Measurements from ENCODE around the gene DHRS11.
A peak's percentile ranks its signal among the peaks of the same experiment; 100 is the strongest.

The DHRS11 gene

DNA sequence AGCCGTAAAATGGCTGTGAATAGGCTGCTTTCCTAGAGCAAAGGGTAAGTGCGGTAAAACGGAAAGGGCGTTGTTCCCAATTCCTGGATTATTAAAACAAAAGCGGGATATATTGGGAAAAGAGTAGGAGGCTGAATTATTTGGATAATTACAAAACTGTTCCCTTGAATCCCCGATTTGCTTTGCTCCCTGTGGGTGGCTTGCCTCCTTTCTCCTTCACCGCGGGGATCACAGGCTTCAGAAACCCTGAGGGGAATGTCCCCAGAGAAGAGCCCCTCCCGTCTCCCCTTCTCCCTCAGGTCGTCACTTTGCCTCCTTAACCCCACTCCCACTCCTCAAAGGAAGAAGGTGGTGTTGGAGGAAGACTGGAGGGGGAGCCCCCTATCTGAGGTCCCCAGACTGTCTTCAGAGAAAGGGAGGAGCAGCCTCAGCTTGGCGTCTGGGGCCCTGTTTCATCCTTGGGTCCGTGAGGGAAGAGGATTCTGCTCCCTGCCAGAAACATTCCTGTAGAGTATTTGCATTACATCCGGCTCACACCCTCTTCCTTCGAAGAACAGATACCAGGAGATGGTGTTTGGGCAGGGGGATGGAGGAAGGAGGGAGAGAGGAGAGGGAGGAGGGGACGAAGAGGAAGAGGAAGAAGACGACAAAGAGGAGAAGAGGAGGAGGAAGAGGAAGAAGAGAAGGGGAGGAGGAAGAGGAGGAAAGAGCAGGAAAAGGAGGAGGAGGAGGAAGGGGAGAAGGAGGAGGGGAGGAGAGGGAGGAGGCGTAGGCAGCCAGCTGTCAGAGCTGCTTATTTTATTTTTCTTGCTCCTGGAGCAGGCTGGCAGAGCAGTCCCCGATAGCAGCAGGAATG, 41.5 kb downstream of the DHRS11 start:
- Histone ChIP-seq H3K4me1 (ENCODE audit: control extremely low read depth in 1 of 4, control insufficient read depth in 4 of 4, insufficient read depth in 4 of 4, low read length in 3 of 4) (no peaks in the 10 kb centered on the region), H3K4me3 (ENCODE audit: control insufficient read depth in 1 of 7, extremely low read depth in 1 of 7, insufficient read depth in 4 of 7, low read depth in 2 of 7, low read length in 6 of 7) (no peak overlapping the region), H3K9me3 (ENCODE audit: control extremely low read depth in 1 of 5, control insufficient read depth in 4 of 5, insufficient read depth in 2 of 5, low read depth in 1 of 5, low read length in 4 of 5) (no peaks in the 10 kb centered on the region), H3K36me3 (ENCODE audit: control insufficient read depth in 4 of 4, insufficient read depth in 4 of 4, low read length in 3 of 4) (no peaks in the 10 kb centered on the region), H3K27ac (ENCODE audit: insufficient read depth in 1 of 2, low read depth in 1 of 2, low read length in 2 of 2, poor library complexity in 1 of 2, severe bottlenecking in 2 of 2) (no peak overlapping the region), H3K27me3 (replicated peaks in 2 of 5; ENCODE audit: control insufficient read depth in 4 of 5, insufficient read depth in 5 of 5, low read length in 4 of 5) (peaks cover 0 to 21% (median 10%) of the 10 kb centered on the region in 5 experiments)
- WGBS (ENCODE audit: insufficient coverage), result 73% methylated on average over 14 of the region's 18 CpGs
- POLR2A ChIA-PET, result no interaction called here
- DNase-seq, result no peak
- CTCF ChIA-PET, result interaction anchor here (0.7 to 1.6 kb wide), 4 partner anchors 9 to 740 kb away, joined by 3 to 6 read pairs (median 4); no protein-coding TSS in a partner anchor

DNA sequence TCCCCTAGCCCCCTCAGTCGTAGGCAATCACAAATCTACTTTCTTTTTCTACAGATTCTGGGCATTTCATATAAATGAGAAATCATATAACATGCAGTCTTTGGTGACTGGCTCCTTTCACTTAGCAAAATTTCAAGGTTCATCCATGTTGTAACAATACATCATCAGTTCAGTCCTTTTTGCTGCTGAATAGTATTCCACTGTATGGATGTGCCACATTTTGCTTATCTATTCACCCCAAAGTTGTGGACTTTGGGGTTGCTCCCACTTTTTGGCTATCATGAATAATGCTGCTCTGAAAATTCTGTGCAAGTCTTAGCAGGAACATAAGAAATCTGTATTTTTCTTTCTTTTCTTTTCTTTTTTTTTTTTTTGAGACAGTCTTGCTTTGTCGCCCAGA, 48.7 kb downstream of the DHRS11 start:
- peaks cover 0 to 21% (median 14%) of the 10 kb centered on the region in 4 experiments for H3K4me1 ChIP-seq (ENCODE audit: control extremely low read depth in 1 of 4, control insufficient read depth in 4 of 4, insufficient read depth in 4 of 4, low read length in 3 of 4)
- CTCF ChIA-PET, result no interaction called here
- H3K9me3 ChIP-seq (ENCODE audit: control extremely low read depth in 1 of 5, control insufficient read depth in 4 of 5, insufficient read depth in 2 of 5, low read depth in 1 of 5, low read length in 4 of 5), result peaks cover 0 to 4% (median 0%) of the 10 kb centered on the region in 5 experiments
- DNase-seq, result no peak
- no peak overlapping the region for H3K27ac ChIP-seq (ENCODE audit: insufficient read depth in 1 of 2, low read depth in 1 of 2, low read length in 2 of 2, poor library complexity in 1 of 2, severe bottlenecking in 2 of 2)
- POLR2A ChIA-PET, result no interaction called here
- H3K4me3 ChIP-seq (ENCODE audit: control insufficient read depth in 1 of 7, extremely low read depth in 1 of 7, insufficient read depth in 4 of 7, low read depth in 2 of 7, low read length in 6 of 7), result no peak overlapping the region
- WGBS (ENCODE audit: insufficient coverage), result 100% methylated on average over 1 of the region's 2 CpGs
- H3K36me3 ChIP-seq (ENCODE audit: control insufficient read depth in 4 of 4, insufficient read depth in 4 of 4, low read length in 3 of 4), result no peaks in the 10 kb centered on the region
- H3K27me3 ChIP-seq (replicated peaks in 2 of 5; ENCODE audit: control insufficient read depth in 4 of 5, insufficient read depth in 5 of 5, low read length in 4 of 5), result peaks cover 12 to 64% (median 32%) of the 10 kb centered on the region in 5 experiments

DNA sequence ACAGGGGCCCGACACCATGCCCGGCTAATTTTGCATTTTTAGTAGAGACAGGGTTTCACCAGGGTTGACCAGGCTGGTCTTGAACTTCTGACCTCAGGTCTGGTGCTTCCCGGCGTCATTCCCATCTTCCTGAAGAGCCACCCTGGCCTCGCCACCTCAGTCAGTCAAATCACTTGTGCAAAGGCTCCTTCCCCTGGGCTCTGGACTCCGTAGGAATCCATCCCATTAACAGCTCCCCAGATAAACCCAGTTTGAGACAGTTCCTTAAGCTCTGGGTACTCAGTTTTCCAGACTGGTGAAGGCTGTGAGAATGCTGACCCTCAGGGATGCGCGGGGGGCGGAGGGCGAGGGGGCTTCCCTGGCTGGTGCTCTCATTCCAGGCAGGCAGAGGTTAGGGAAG, 49.2 kb downstream of the DHRS11 start:
- peaks cover 12 to 64% (median 35%) of the 10 kb centered on the region in 5 experiments for H3K27me3 ChIP-seq (replicated peaks in 2 of 5; ENCODE audit: control insufficient read depth in 4 of 5, insufficient read depth in 5 of 5, low read length in 4 of 5)

DNA sequence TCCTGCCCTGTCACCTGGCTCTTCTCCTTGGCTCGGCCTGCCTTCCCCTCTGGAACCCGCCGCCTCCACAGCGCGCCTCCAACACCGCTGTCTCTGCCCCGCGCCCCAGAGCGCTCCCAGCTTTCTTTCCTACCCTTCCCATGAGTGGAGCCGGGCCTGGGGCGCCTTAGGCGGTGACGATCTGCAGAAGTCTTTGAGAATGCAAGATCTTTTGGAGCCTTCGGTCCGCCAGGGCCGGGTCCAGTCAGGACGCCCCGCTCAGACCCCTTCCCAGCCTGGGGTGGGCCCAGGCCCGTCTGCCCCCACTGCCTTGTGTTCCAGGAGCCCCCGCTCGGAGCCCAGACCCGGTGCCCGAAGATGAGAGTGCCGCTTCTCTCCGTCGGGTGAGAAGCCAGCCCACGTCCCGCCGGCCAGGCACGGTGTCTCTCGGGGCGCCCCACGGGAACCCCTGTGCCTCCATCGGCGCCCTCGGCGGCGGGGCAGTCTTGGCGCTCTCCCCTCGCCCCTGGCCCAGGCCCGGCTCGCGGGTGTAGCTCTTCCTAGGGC, 49.7 kb downstream of the DHRS11 start:
- ChIA-PET CTCF (no interaction called here), POLR2A (no interaction called here)
- H3K9me3 ChIP-seq (ENCODE audit: control extremely low read depth in 1 of 5, control insufficient read depth in 4 of 5, insufficient read depth in 2 of 5, low read depth in 1 of 5, low read length in 4 of 5), result peaks cover 0 to 4% (median 0%) of the 10 kb centered on the region in 5 experiments
- H3K27ac ChIP-seq (ENCODE audit: insufficient read depth in 1 of 2, low read depth in 1 of 2, low read length in 2 of 2, poor library complexity in 1 of 2, severe bottlenecking in 2 of 2), result no peak overlapping the region
- DNase-seq, result no peak
- peak overlapping the region in 5 of 7 experiments; percentile 15 to 68 (median 54) for H3K4me3 ChIP-seq (ENCODE audit: control insufficient read depth in 1 of 7, extremely low read depth in 1 of 7, insufficient read depth in 4 of 7, low read depth in 2 of 7, low read length in 6 of 7)
- 5% methylated on average over 43 of the region's 43 CpGs for WGBS (ENCODE audit: insufficient coverage)
- peaks cover 0 to 21% (median 14%) of the 10 kb centered on the region in 4 experiments for H3K4me1 ChIP-seq (ENCODE audit: control extremely low read depth in 1 of 4, control insufficient read depth in 4 of 4, insufficient read depth in 4 of 4, low read length in 3 of 4)
- H3K27me3 ChIP-seq (replicated peaks in 2 of 5; ENCODE audit: control insufficient read depth in 4 of 5, insufficient read depth in 5 of 5, low read length in 4 of 5), result peaks cover 12 to 66% (median 36%) of the 10 kb centered on the region in 5 experiments
- H3K36me3 ChIP-seq (ENCODE audit: control insufficient read depth in 4 of 4, insufficient read depth in 4 of 4, low read length in 3 of 4), result no peaks in the 10 kb centered on the region

More for the DNA sequence above, 49.2 kb downstream of the DHRS11 start:
- no peak for DNase-seq
- ChIA-PET CTCF (no interaction called here), POLR2A (no interaction called here)
- no peak overlapping the region for H3K27ac ChIP-seq (ENCODE audit: insufficient read depth in 1 of 2, low read depth in 1 of 2, low read length in 2 of 2, poor library complexity in 1 of 2, severe bottlenecking in 2 of 2)
- H3K4me3 ChIP-seq (ENCODE audit: control insufficient read depth in 1 of 7, extremely low read depth in 1 of 7, insufficient read depth in 4 of 7, low read depth in 2 of 7, low read length in 6 of 7), result no peak overlapping the region
- no peaks in the 10 kb centered on the region for H3K36me3 ChIP-seq (ENCODE audit: control insufficient read depth in 4 of 4, insufficient read depth in 4 of 4, low read length in 3 of 4)
- 60% methylated on average over 9 of the region's 10 CpGs for WGBS (ENCODE audit: insufficient coverage)
- peaks cover 0 to 4% (median 0%) of the 10 kb centered on the region in 5 experiments for H3K9me3 ChIP-seq (ENCODE audit: control extremely low read depth in 1 of 5, control insufficient read depth in 4 of 5, insufficient read depth in 2 of 5, low read depth in 1 of 5, low read length in 4 of 5)
- H3K4me1 ChIP-seq (ENCODE audit: control extremely low read depth in 1 of 4, control insufficient read depth in 4 of 4, insufficient read depth in 4 of 4, low read length in 3 of 4), result peaks cover 0 to 21% (median 14%) of the 10 kb centered on the region in 4 experiments

DNA sequence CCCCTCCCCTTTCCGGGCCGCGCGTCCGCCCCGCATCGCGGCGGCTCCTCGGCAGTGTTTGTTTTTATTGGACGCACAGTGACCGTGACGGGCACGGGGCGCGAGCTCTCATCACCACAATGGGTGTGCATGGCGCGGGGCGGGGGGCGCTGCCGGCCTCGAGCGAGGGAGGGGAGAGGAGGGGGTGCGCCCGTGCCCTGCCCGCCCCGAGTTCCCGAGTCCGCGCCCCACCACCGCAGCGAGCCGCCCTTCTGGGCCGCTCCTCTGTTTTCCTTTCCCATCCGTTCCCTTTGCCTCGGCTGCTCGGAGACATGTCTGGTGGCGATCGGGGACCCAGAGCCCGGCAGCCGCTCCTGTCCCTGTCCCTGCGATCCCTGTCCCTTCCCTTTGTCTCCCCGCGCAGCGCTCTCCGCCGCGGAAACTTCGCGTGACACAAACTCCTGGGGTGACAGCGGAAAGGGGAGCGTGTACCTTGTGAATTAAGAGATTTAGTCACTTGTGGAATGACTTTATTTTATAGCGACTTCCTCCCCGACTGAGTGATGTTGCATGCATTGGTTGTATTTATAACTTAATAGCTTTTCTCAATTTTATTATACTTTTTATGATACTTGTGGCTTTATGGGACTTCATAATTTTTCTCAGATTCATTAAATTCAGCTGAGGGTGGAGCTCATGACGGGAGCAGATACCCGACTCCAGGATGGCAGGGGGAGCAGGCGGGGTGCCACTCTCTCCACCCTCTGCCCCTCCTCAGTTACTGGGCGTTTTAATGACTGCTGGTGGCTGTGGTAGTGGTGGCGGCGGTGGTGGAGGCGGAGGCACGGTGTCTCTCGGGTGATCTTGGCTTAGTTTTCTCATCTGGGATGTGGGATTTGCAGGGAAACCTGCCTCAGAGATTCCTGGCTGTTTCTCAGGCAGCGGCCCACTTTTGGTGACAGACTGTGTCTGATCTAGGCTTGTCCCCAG, 50.5 kb downstream of the DHRS11 start:
- CTCF ChIA-PET, result interaction anchor here (1.0 kb wide), 1 partner anchor 63 kb away, joined by 3 read pairs; no protein-coding TSS in a partner anchor
- Histone ChIP-seq H3K36me3 (ENCODE audit: control insufficient read depth in 4 of 4, insufficient read depth in 4 of 4, low read length in 3 of 4) (no peaks in the 10 kb centered on the region), H3K27me3 (replicated peaks in 2 of 5; ENCODE audit: control insufficient read depth in 4 of 5, insufficient read depth in 5 of 5, low read length in 4 of 5) (peaks cover 12 to 69% (median 36%) of the 10 kb centered on the region in 5 experiments), H3K4me3 (ENCODE audit: control insufficient read depth in 1 of 7, extremely low read depth in 1 of 7, insufficient read depth in 4 of 7, low read depth in 2 of 7, low read length in 6 of 7) (peak overlapping the region in 6 of 7 experiments; percentile 15 to 68 (median 46)), H3K4me1 (ENCODE audit: control extremely low read depth in 1 of 4, control insufficient read depth in 4 of 4, insufficient read depth in 4 of 4, low read length in 3 of 4) (peaks cover 0 to 21% (median 14%) of the 10 kb centered on the region in 4 experiments), H3K27ac (ENCODE audit: insufficient read depth in 1 of 2, low read depth in 1 of 2, low read length in 2 of 2, poor library complexity in 1 of 2, severe bottlenecking in 2 of 2) (no peak overlapping the region), H3K9me3 (ENCODE audit: control extremely low read depth in 1 of 5, control insufficient read depth in 4 of 5, insufficient read depth in 2 of 5, low read depth in 1 of 5, low read length in 4 of 5) (peaks cover 0 to 4% (median 0%) of the 10 kb centered on the region in 5 experiments)
- under 1% methylated on average over 28 of the region's 64 CpGs for WGBS (ENCODE audit: insufficient coverage)
- POLR2A ChIA-PET, result no interaction called here
- DNase-seq, result peak in 2 of 3 donors; percentile 20 to 32

DNA sequence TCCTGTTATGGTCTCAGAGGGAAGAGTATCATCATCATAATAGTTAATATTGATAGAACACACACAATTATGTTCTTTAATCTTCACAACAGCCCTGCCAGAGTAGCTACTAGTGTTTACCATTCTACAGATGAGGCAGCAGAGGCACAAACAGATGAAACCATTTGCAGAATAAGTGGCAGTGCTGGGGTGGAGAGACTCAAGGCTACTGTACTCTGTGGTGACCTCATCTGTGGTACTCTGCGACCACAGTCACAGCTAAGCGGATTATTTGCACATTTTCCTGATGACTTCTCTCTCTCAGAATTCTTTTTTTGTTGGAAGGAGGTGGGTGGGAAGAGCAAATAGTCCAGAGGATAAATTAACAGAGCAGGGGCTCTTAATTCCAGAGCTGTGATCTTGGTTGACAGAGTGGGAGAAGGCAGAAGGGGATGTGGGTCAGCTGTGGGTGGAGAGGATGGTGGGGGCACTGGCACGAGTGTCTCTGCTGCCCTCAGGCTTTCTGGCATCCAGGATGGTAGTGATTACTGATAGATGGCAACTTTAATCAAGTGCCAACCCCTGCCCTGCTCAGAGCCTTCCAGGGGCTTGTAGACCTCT, 51.5 kb downstream of the DHRS11 start:
- Histone ChIP-seq H3K9me3 (ENCODE audit: control extremely low read depth in 1 of 5, control insufficient read depth in 4 of 5, insufficient read depth in 2 of 5, low read depth in 1 of 5, low read length in 4 of 5) (peaks cover 0 to 4% (median 0%) of the 10 kb centered on the region in 5 experiments), H3K27me3 (replicated peaks in 2 of 5; ENCODE audit: control insufficient read depth in 4 of 5, insufficient read depth in 5 of 5, low read length in 4 of 5) (peaks cover 12 to 72% (median 39%) of the 10 kb centered on the region in 5 experiments), H3K36me3 (ENCODE audit: control insufficient read depth in 4 of 4, insufficient read depth in 4 of 4, low read length in 3 of 4) (no peaks in the 10 kb centered on the region), H3K27ac (ENCODE audit: insufficient read depth in 1 of 2, low read depth in 1 of 2, low read length in 2 of 2, poor library complexity in 1 of 2, severe bottlenecking in 2 of 2) (no peak overlapping the region), H3K4me3 (ENCODE audit: control insufficient read depth in 1 of 7, extremely low read depth in 1 of 7, insufficient read depth in 4 of 7, low read depth in 2 of 7, low read length in 6 of 7) (peak overlapping the region in 1 of 7 experiments; percentile 8), H3K4me1 (ENCODE audit: control extremely low read depth in 1 of 4, control insufficient read depth in 4 of 4, insufficient read depth in 4 of 4, low read length in 3 of 4) (peaks cover 0 to 21% (median 14%) of the 10 kb centered on the region in 4 experiments)
- DNase-seq, result no peak
- WGBS (ENCODE audit: insufficient coverage), result 86% methylated on average over 1 of the region's 3 CpGs
- ChIA-PET POLR2A (no interaction called here), CTCF (interaction anchor here (1.0 kb wide), 1 partner anchor 62 kb away, joined by 3 read pairs; no protein-coding TSS in a partner anchor)
